H1 (cell line): ENCODE data around the gene ERC1. TPM values are rescaled to one million over a fixed set of nuclear protein-coding genes. Genes with fewer than 3 reads are reported as not detected.

Experiments
- CTCF ChIA-PET: fragments of 300-600 bp; sonication (Branson Sonifier 250); formaldehyde crosslinking; loops from one replicate; lab custom pipeline; 2021; ENCODE audit not compliant: partially characterized antibody; lab: Charles Lee
- POLR2A ChIA-PET: fragments of 300-600 bp; sonication (Branson Sonifier 250); formaldehyde crosslinking; loops from one replicate; lab custom pipeline; 2021; ENCODE audit warnings: inconsistent platforms; ENCODE audit not compliant: partially characterized antibody; lab: Charles Lee
- DNase-seq, 2 experiments: peaks; one replicate each; pipeline versions ENCODE4 v3.0.0 to v3.0.0-alpha.2; 2010 to 2022; ENCODE audit warnings: low spot score in 2 of 2, low read depth in 1 of 2, mixed read lengths in 1 of 2
- FAIRE-seq: peaks from 2 replicates; lab custom pipeline; 2011; peaks lifted over from hg19 to GRCh38; lab: Jason Lieb, UNC
- H2AFZ ChIP-seq: 2 replicates; pipeline ENCODE4 v1.8.1; 2012; ENCODE audit warnings: low read length, inconsistent platforms
- H2AK5ac ChIP-seq: 2 replicates; pipeline ENCODE4 v1.6.1; 2013; ENCODE audit warnings: low read depth, low read length
- H2BK120ac ChIP-seq: replicated peaks from 2 replicates; pipeline ENCODE3; 2013; ENCODE audit warnings: low read depth, low read length, inconsistent platforms
- H2BK12ac ChIP-seq: 2 replicates; pipeline ENCODE4 v1.6.1; 2013; ENCODE audit warnings: low read depth, low read length
- H2BK15ac ChIP-seq: 2 replicates; pipeline ENCODE4 v1.6.1; 2013; ENCODE audit warnings: low read length
- H2BK20ac ChIP-seq: 2 replicates; pipeline ENCODE4 v1.6.1; 2013; ENCODE audit warnings: low read length
- H2BK5ac ChIP-seq: 2 replicates; pipeline ENCODE4 v1.6.1; 2013; ENCODE audit warnings: low read depth, low read length
- H3K14ac ChIP-seq: 2 replicates; pipeline ENCODE4 v1.6.1; 2013; ENCODE audit warnings: inconsistent platforms; ENCODE audit not compliant: insufficient read length
- H3K18ac ChIP-seq: 2 replicates; pipeline ENCODE4 v1.6.1; 2013; ENCODE audit warnings: low read length; ENCODE audit errors: extremely low read depth
- H3K23ac ChIP-seq: 2 replicates; pipeline ENCODE4 v1.6.1; 2013; ENCODE audit warnings: inconsistent platforms; ENCODE audit not compliant: insufficient read length
- H3K23me2 ChIP-seq: 2 replicates; pipeline ENCODE4 v1.6.1; 2013; ENCODE audit warnings: low read depth, low read length
- H3K27ac ChIP-seq: 2 replicates; pipeline ENCODE4 v1.6.1; 2011; ENCODE audit warnings: low read depth, low read length, inconsistent platforms
- H3K27me3 ChIP-seq, 4 experiments: replicated peaks in 1 of 4; 1 replicate in 1 of 4; 2 replicates in 3 of 4; pipeline versions ENCODE4 v1.6.1 to v1.8.1; 2011 to 2013; ENCODE audit warnings: low read length in 3 of 4, mild to moderate bottlenecking in 3 of 4, inconsistent platforms in 2 of 4, mixed read lengths in 2 of 4, moderate library complexity in 1 of 4; ENCODE audit not compliant: control insufficient read depth in 3 of 4, insufficient read depth in 3 of 4; ENCODE audit errors: extremely low read depth in 1 of 4
- H3K36me3 ChIP-seq, 4 experiments: 2 replicates each; pipeline versions ENCODE4 v1.6.1 to v1.8.1; 2011 to 2013; ENCODE audit warnings: mild to moderate bottlenecking in 4 of 4, low read length in 3 of 4, moderate library complexity in 2 of 4, control low read depth in 1 of 4, inconsistent platforms in 1 of 4; ENCODE audit not compliant: insufficient read depth in 4 of 4, control insufficient read depth in 2 of 4
- H3K4ac ChIP-seq: replicated peaks from 2 replicates; pipeline ENCODE3; 2013; ENCODE audit warnings: low read length, low read depth, mixed read lengths, inconsistent platforms; ENCODE audit not compliant: insufficient read length
- H3K4me1 ChIP-seq, 4 experiments: replicated peaks in 1 of 4; 1 replicate in 1 of 4; 2 replicates in 3 of 4; pipeline versions ENCODE4 v1.6.1 to v1.8.1; 2011 to 2013; ENCODE audit warnings: low read length in 3 of 4, inconsistent platforms in 2 of 4, mixed read lengths in 1 of 4; ENCODE audit not compliant: insufficient read depth in 4 of 4, control insufficient read depth in 3 of 4
- H3K4me2 ChIP-seq, 2 experiments: 2 replicates each; pipeline versions ENCODE4 v1.6.1 to v1.8.1; 2011 to 2013; ENCODE audit warnings: low read depth in 2 of 2, low read length in 2 of 2, control low read depth in 1 of 2, inconsistent platforms in 1 of 2, mild to moderate bottlenecking in 1 of 2; ENCODE audit not compliant: insufficient read depth in 1 of 2
- H3K4me3 ChIP-seq, 4 experiments: fragments of 200-600, 300-600 bp in 1 of 4; sonication (generic), shearing (Covaris generic), sonication (Bioruptor Twin) in 1 of 4; 2 replicates each; pipeline versions ENCODE4 v1.5.1 to v1.8.1; 2011 to 2016; ENCODE audit warnings: low read length in 4 of 4, low read depth in 3 of 4, control low read depth in 2 of 4, inconsistent platforms in 2 of 4, mild to moderate bottlenecking in 2 of 4, mixed read lengths in 1 of 4, moderate library complexity in 1 of 4; ENCODE audit not compliant: insufficient read depth in 2 of 4; ENCODE audit errors: extremely low read depth in 1 of 4
- H3K56ac ChIP-seq: replicated peaks from 2 replicates; pipeline ENCODE3; 2013; ENCODE audit warnings: low read depth, mild to moderate bottlenecking, mixed read lengths, low read length, inconsistent platforms; ENCODE audit not compliant: insufficient read length
- H3K79me1 ChIP-seq: 2 replicates; pipeline ENCODE4 v1.6.1; 2013; ENCODE audit warnings: low read depth, low read length, control low read depth
- H3K79me2 ChIP-seq, 2 experiments: 2 replicates each; pipeline versions ENCODE4 v1.6.1 to v1.8.1; 2012 to 2013; ENCODE audit warnings: low read length in 2 of 2, mild to moderate bottlenecking in 2 of 2, inconsistent platforms in 1 of 2; ENCODE audit not compliant: insufficient read depth in 2 of 2, control insufficient read depth in 1 of 2
- H3K9ac ChIP-seq, 4 experiments: replicated peaks in 1 of 4; 1 replicate in 1 of 4; 2 replicates in 3 of 4; pipeline versions ENCODE4 v1.6.1 to v1.8.1; 2011 to 2013; ENCODE audit warnings: low read depth in 3 of 4, low read length in 3 of 4, control low read depth in 2 of 4, mild to moderate bottlenecking in 2 of 4, moderate library complexity in 2 of 4, inconsistent platforms in 1 of 4; ENCODE audit errors: extremely low read depth in 1 of 4
- H3K9me3 ChIP-seq, 2 experiments: 2 replicates each; pipeline versions ENCODE4 v1.6.1 to v1.8.1; 2012 to 2013; ENCODE audit warnings: mild to moderate bottlenecking in 2 of 2, moderate library complexity in 2 of 2, control low read depth in 1 of 2, inconsistent platforms in 1 of 2, low read depth in 1 of 2, low read length in 1 of 2, mixed read lengths in 1 of 2; ENCODE audit not compliant: insufficient read depth in 2 of 2
- H4K20me1 ChIP-seq, 2 experiments: replicated peaks in 1 of 2; 2 replicates each; pipeline versions ENCODE3 to v1.8.1; 2011 to 2013; ENCODE audit warnings: inconsistent platforms in 2 of 2, low read length in 2 of 2, mild to moderate bottlenecking in 1 of 2; ENCODE audit not compliant: insufficient read depth in 2 of 2, control insufficient read depth in 1 of 2
- H4K5ac ChIP-seq: 2 replicates; pipeline ENCODE4 v1.6.1; 2013; ENCODE audit warnings: low read length, low read depth, mixed read lengths, inconsistent platforms; ENCODE audit not compliant: insufficient read length
- H4K8ac ChIP-seq: 2 replicates; pipeline ENCODE4 v1.8.0; 2013; ENCODE audit warnings: mild to moderate bottlenecking, moderate library complexity, low read length, inconsistent platforms; ENCODE audit not compliant: insufficient read depth; ENCODE audit errors: extremely low read depth
- H4K91ac ChIP-seq: replicated peaks from 2 replicates; pipeline ENCODE3; 2013; ENCODE audit warnings: low read length, mixed read lengths, inconsistent platforms; ENCODE audit not compliant: insufficient read length
- SP4 ChIP-seq: IDR thresholded peaks from 2 replicates; pipeline ENCODE4 v1.6.1; 2012; ENCODE audit warnings: low read length, inconsistent platforms
- WGBS, 2 experiments: shearing (Covaris generic) in 1 of 2; methylation state at CpG; one replicate each; pipeline versions ENCODE4 v1.1.6 to v1.1.7; 2013 to 2015; ENCODE audit warnings: low lambda C conversion rate in 2 of 2, mixed read lengths in 2 of 2, inconsistent platforms in 1 of 2, low coverage in 1 of 2, missing lambda C conversion rate in 1 of 2; ENCODE audit not compliant: insufficient replicate concordance in 2 of 2, insufficient coverage in 1 of 2, insufficient read length in 1 of 2; ENCODE audit errors: extremely low coverage in 1 of 2, missing lambda C conversion rate in 1 of 2; 5-methylcytosine and 5-hydroxymethylcytosine counted together
- polyA plus RNA-seq, 7 experiments: library from polyadenylated mRNA; depleted of rRNA in 3 of 7; stranded (reverse) in 5 of 7; unstranded in 2 of 7; fragments of >200 nt in 5 of 7; fragments of 200-250 nt in 2 of 7; gene quantifications; 1 replicate in 5 of 7; 2 replicates in 1 of 7; 4 replicates in 1 of 7; pipeline versions ENCODE4 v1.2.1 to v1.2.3, GENCODE V29; 2011 to 2013; ENCODE audit warnings: missing spikeins in 2 of 7, mixed read lengths in 2 of 7
- total RNA-seq: library from RNA; stranded (reverse); fragmentation: NEBNext Ultra II Directional; extraction: Animal tissue kit (Norgen Biotek cat#: 25700); gene quantifications from 2 replicates; pipeline ENCODE4 v1.2.1, GENCODE V29; 2021
- TF ChIP-seq, protein P1 (sequence below), 3 experiments: IDR thresholded peaks; 1 replicate in 2 of 3; 2 replicates in 1 of 3; pipeline versions ENCODE4 v1.5.1 to v1.6.1; 2011; ENCODE audit warnings: low read length in 3 of 3, mild to moderate bottlenecking in 3 of 3, inconsistent platforms in 2 of 3, low read depth in 1 of 3, moderate library complexity in 1 of 3; ENCODE audit not compliant: insufficient read depth in 1 of 3; ENCODE audit errors: control extremely low read depth in 1 of 3

Gene ERC1
- total and polyA plus RNA-seq, 2 of the 8 experiments (the other 6 are each of a cell fraction or from before 2014, with no cell fraction given) = 7.8 to 45.7 TPM

DNA sequence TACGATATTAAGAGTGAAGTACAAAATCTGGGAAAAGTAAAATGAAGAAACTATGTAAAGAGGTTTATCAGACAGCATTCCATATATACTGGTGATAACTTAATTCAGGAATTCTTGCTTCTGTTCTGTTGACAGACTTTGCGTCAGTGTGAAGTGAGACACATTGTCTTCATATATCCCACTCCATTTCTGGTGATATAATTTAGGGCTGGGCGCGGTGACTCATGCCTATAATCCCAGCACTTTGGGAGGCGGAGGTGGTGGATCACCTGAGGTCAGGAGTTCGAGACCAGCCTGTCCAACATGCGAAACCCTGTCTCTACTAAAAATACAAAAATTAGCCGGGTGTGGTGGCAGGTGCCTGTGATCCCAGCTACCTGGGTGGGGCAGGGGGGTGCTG lies 21.2 kb upstream of the ERC1 start:
- H2BK20ac ChIP-seq = no peak overlapping the region
- no peak overlapping the region for H4K91ac ChIP-seq
- FAIRE-seq (no peak), DNase-seq (no peak)
- no peak overlapping the region for H3K4ac ChIP-seq
- no peak for TF ChIP-seq SP4
- TF ChIP-seq, protein P1, sequence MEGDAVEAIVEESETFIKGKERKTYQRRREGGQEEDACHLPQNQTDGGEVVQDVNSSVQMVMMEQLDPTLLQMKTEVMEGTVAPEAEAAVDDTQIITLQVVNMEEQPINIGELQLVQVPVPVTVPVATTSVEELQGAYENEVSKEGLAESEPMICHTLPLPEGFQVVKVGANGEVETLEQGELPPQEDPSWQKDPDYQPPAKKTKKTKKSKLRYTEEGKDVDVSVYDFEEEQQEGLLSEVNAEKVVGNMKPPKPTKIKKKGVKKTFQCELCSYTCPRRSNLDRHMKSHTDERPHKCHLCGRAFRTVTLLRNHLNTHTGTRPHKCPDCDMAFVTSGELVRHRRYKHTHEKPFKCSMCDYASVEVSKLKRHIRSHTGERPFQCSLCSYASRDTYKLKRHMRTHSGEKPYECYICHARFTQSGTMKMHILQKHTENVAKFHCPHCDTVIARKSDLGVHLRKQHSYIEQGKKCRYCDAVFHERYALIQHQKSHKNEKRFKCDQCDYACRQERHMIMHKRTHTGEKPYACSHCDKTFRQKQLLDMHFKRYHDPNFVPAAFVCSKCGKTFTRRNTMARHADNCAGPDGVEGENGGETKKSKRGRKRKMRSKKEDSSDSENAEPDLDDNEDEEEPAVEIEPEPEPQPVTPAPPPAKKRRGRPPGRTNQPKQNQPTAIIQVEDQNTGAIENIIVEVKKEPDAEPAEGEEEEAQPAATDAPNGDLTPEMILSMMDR (IDR thresholded peaks at IDR 0.05; ENCODE audit: control extremely low read depth in 1 of 3, insufficient read depth in 1 of 3, low read depth in 1 of 3, low read length in 3 of 3) = no peak
- 89 to 100% methylated on average over 1 to 8 of the region's 8 CpGs for WGBS, 2 experiments
- no peak overlapping the region for H4K8ac ChIP-seq
- no peaks in the 10 kb centered on the region for H3K27me3 ChIP-seq
- no peak overlapping the region for H3K14ac ChIP-seq
- H3K79me1 ChIP-seq = no peaks in the 10 kb centered on the region
- no peaks in the 10 kb centered on the region for H4K20me1 ChIP-seq
- no peak overlapping the region for H3K18ac ChIP-seq
- ChIA-PET POLR2A (interaction anchor here (1.7 kb wide), 1 partner anchor 21 kb away, joined by 4 read pairs; no protein-coding TSS in a partner anchor), CTCF (no interaction called here)
- no peak overlapping the region for H2BK120ac ChIP-seq
- H3K79me2 ChIP-seq = no peaks in the 10 kb centered on the region
- no peak overlapping the region for H3K23ac ChIP-seq
- no peaks in the 10 kb centered on the region for H3K23me2 ChIP-seq
- no peak overlapping the region for H3K9ac ChIP-seq
- H3K27ac ChIP-seq = no peak overlapping the region
- no peak overlapping the region for H3K4me3 ChIP-seq
- H2BK15ac ChIP-seq = no peak overlapping the region
- no peak overlapping the region for H3K4me2 ChIP-seq
- no peaks in the 10 kb centered on the region; a peak in 1 of 4 replicates for H3K9me3 ChIP-seq
- no peak overlapping the region for H2BK12ac ChIP-seq
- H2BK5ac ChIP-seq = no peak overlapping the region
- H3K4me1 ChIP-seq = no peaks in the 10 kb centered on the region
- H2AK5ac ChIP-seq = no peak overlapping the region
- no peaks in the 10 kb centered on the region for H3K36me3 ChIP-seq
- H2AFZ ChIP-seq = no peak overlapping the region
- H3K56ac ChIP-seq = no peak overlapping the region
- no peak overlapping the region for H4K5ac ChIP-seq
